Muscle of leg (tissue), 11 donors: ENCODE data around the gene OR1J4. TPM values are rescaled to one million over a fixed set of nuclear protein-coding genes. Genes with fewer than 3 reads are reported as not detected.
"Not testable (repeated sequence)": the region's sequence is repeated elsewhere in the genome, so short reads cannot be mapped to it uniquely, and the experiment has no call there.

ENCODE experiments used
- DNase-seq: peaks from one replicate; pipeline ENCODE4 v3.0.0; 2013
- H3K27ac ChIP-seq: one replicate; pipeline ENCODE4 v1.5.1; 2013; ENCODE audit warnings: mild to moderate bottlenecking, low read length, control low read depth
- H3K27me3 ChIP-seq: one replicate; pipeline ENCODE4 v1.6.1; 2013; ENCODE audit warnings: low read length; ENCODE audit not compliant: control insufficient read depth, insufficient read depth
- H3K36me3 ChIP-seq: one replicate; pipeline ENCODE4 v1.6.1; 2013; ENCODE audit warnings: low read length; ENCODE audit not compliant: control insufficient read depth, insufficient read depth
- H3K4me1 ChIP-seq: one replicate; pipeline ENCODE4 v1.6.1; 2013; ENCODE audit warnings: low read length; ENCODE audit not compliant: control insufficient read depth, insufficient read depth
- H3K4me3 ChIP-seq: one replicate; pipeline ENCODE4 v1.5.1; 2013; ENCODE audit warnings: low read length, control low read depth
- H3K9me3 ChIP-seq: replicated peaks from 2 replicates; pipeline ENCODE4 v1.6.1; 2013; ENCODE audit warnings: low read depth, low read length; ENCODE audit not compliant: control insufficient read depth
- WGBS: methylation state at CpG from one replicate; pipeline ENCODE4 v1.1.5; 2013; ENCODE audit warnings: missing lambda C conversion rate; ENCODE audit not compliant: insufficient coverage; 5-methylcytosine and 5-hydroxymethylcytosine counted together
- polyA plus RNA-seq, 8 donors: library from polyadenylated mRNA; unstranded; fragments of 120-200 nt; gene quantifications; one replicate each; pipeline versions ENCODE4 v1.2.1 to v1.2.3, GENCODE V29; 2013; ENCODE audit warnings: inconsistent platforms in 1 of 8, low replicate concordance in 1 of 8; ENCODE audit not compliant: insufficient read length in 8 of 8, insufficient read depth in 1 of 8
- total RNA-seq: library from RNA; stranded (reverse); fragments of 120-200 nt; gene quantifications from one replicate; pipeline ENCODE4 v1.2.4, GENCODE V29; 2013

Gene OR1J4
- total and polyA plus RNA-seq, 9 donors: not detected

DNA sequence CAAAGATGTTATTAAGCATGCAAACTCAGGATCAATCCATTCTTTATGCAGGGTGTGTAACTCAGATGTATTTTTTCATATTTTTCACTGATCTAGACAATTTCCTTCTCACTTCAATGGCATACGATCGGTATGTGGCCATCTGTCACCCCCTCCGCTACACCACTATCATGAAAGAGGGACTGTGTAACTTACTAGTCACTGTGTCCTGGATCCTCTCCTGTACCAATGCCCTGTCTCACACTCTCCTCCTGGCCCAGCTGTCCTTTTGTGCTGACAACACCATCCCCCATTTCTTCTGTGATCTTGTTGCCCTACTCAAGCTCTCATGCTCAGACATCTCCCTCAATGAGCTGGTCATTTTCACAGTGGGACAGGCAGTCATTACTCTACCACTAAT is 435 bp downstream of the OR1J4 start:
- Histone ChIP-seq H3K36me3 (no peaks in the 10 kb centered on the region), H3K4me1 (no peaks in the 10 kb centered on the region), H3K9me3 (no peaks in the 10 kb centered on the region), H3K27me3 (no peaks in the 10 kb centered on the region), H3K4me3 (no peak overlapping the region), H3K27ac (no peak overlapping the region)
- no peak for DNase-seq
- 87% methylated on average over 3 of the region's 3 CpGs for WGBS

DNA sequence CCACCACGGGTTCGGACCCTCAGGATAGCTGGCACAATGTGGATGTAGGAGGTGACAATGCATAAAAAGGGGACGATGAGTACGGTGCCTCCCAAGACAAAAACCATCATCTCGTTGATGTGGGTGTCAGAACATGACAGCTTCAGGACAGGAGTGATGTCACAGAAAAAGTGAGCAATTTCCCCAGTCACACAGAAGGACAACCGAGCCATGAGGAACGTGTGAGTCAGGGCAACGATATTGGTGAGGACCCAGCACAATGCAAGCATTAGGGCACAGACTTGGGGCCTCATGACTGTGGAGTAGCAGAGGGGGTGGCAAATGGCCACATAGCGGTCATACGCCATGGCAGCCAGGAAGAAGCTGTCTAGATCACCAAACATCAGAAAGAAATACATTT is 7.7 kb downstream of the OR1J4 start:
- H3K27me3 ChIP-seq: no peaks in the 10 kb centered on the region
- no peaks in the 10 kb centered on the region for H3K36me3 ChIP-seq
- H3K9me3 ChIP-seq: no peaks in the 10 kb centered on the region
- no peak overlapping the region for H3K4me3 ChIP-seq
- H3K4me1 ChIP-seq: no peaks in the 10 kb centered on the region
- WGBS: 77% methylated on average over 3 of the region's 10 CpGs
- no peak overlapping the region for H3K27ac ChIP-seq
- no peak for DNase-seq

DNA sequence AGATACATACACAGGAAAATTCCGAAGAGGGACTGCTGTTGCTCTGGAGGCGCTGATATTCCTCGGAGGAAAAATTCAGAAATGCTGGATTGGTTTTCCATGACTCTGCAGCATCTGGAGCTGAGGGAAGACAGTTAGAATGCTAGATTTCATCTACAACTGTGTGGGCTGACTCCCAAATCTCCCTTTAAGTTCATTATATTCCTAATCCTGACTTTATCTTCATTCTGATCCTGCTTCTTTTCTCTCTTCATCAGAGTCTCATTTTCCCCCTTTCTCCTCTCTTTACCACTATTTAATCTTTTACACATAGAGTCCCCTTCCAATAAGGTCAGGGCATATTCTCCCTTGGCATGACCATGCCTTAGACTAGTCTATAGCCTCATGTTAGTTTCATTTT is 8.3 kb downstream of the OR1J4 start, which contains the start of gene OR1N1:
Gene OR1N1 (minus strand): TSS at position 101 of the 400 bp plus-strand sequence. CDS start 0 bp downstream, at position 101.
- DNase-seq: no peak
- Histone ChIP-seq H3K27ac (no peak within 1 kb of the TSS), H3K36me3 (no peaks in the 10 kb centered on the region), H3K4me1 (no peaks in the 10 kb centered on the region), H3K9me3 (no peaks in the 10 kb centered on the region), H3K4me3 (no peak within 1 kb of the TSS), H3K27me3 (no peaks in the 10 kb centered on the region)
- 100% methylated on average over 3 of the region's 3 CpGs for WGBS

DNA sequence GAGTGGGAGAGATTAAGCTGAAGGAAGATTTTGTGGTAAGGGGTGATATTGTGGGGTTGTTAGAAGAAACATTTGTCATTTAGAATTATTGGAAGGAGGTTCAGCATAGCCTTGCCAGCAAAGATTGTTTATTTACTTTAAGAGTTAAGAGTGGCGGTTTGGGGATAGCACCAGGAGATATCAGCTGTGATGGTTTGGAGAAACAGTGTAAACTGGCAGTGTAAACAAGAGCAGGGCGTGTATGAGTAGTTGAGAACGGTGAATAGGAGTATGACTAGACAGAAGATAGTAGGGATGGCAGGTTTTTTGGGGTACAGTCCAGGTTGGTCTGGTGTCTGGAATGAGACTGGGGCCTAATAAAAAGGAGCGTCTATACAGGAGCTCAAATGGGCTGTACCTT is 12.2 kb downstream of the OR1J4 start:
- not testable (repeated sequence) for H3K27me3 ChIP-seq, H3K36me3 ChIP-seq, H3K27ac ChIP-seq, H3K4me1 ChIP-seq, DNase-seq, H3K4me3 ChIP-seq, H3K9me3 ChIP-seq
- WGBS: 81% methylated on average over 3 of the region's 4 CpGs

DNA sequence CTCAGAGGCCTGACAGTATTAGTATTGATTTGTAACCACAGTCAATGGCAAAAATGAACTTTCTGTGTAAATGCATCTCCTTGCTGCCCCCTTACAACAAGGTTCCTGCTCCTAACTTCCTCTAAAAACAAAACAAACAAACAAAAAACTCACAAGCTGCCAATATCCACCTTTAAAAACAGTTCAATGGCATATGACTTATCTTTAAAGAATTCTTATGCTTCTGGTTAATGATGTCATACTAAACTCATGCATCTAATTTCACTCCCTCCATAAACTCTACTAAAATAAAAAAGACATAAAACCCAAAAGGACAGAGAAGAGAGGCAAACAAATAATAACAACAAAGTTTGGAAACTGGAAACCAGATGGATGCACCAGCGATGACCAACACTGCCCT is 17.2 kb downstream of the OR1J4 start:
- no peak for DNase-seq
- Histone ChIP-seq H3K4me1 (no peaks in the 10 kb centered on the region), H3K27me3 (no peaks in the 10 kb centered on the region), H3K9me3 (peaks cover 2% of the 10 kb centered on the region), H3K4me3 (no peak overlapping the region), H3K27ac (no peak overlapping the region), H3K36me3 (no peaks in the 10 kb centered on the region)
- WGBS: no CpG with 5 or more reads among the region's 1 CpG

DNA sequence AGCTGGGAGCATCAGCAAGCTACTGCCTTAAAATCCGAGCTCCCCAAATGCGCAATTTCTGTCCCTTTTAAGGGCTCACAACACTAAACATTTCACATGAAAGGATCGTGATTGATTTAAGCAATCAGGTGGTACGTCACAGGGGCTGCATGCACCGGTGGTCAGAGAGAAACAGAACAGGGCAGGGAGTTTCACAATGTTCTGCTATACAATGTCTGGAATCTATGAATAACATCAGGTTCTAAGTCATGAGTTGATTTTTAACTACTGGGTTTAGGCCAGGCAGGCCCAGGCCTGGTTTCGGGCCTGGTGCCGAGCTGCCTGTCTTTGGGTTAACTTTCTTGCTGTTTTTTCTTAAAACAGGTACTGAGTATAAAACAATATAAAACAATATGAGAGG is 18.1 kb downstream of the OR1J4 start:
- H3K36me3 ChIP-seq, H3K9me3 ChIP-seq, DNase-seq, H3K27ac ChIP-seq, H3K4me1 ChIP-seq, H3K27me3 ChIP-seq, H3K4me3 ChIP-seq: not testable (repeated sequence)
- WGBS: 48% methylated on average over 3 of the region's 7 CpGs

DNA sequence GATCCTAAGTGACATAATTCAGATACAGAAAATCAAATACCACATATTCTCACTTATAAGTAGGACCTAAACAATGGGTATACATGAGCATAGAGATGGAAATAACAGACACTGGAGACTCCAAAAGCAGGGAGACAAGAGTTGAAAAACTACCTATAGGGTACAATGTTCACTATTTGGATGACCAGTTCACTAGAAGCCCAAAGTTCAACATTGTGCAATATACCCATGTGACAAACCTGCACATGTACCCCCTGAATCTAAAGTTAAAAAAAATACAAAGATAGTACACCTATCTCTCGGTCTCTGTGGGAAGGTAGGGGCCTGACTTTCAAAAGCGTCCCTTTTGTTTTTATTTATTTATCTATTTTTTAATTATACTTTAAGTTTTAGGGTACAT is 19.8 kb downstream of the OR1J4 start:
- Histone ChIP-seq H3K27me3 (no peaks in the 10 kb centered on the region), H3K9me3 (peaks cover 2% of the 10 kb centered on the region), H3K36me3 (no peaks in the 10 kb centered on the region), H3K4me1 (no peaks in the 10 kb centered on the region), H3K4me3 (no peak overlapping the region), H3K27ac (no peak overlapping the region)
- no CpG with 5 or more reads among the region's 2 CpGs for WGBS
- no peak for DNase-seq

DNA sequence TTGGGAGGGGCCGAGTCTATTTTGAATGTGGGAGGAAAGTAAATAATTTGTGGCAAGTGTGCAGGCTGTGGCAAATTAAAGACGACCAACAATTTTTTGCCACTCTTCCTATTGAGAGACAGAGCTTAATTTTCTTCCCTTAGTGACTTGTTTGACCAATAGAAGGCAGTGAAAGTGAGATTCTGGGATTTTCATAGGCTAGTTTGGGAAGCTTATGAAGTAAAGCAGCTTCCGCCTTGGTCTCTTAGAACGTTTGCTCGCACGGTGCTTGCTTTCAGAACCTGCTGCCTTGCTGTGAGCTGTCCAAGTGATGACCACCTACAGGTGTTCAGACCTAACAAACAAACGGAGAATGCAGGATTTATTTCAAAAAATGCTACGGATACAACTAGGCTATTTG is 27.3 kb downstream of the OR1J4 start:
- Histone ChIP-seq H3K27me3 (no peaks in the 10 kb centered on the region), H3K9me3 (no peaks in the 10 kb centered on the region), H3K27ac (no peak overlapping the region), H3K4me1 (no peaks in the 10 kb centered on the region), H3K36me3 (no peaks in the 10 kb centered on the region), H3K4me3 (no peak overlapping the region)
- WGBS: 66% methylated on average over 4 of the region's 8 CpGs
- DNase-seq: no peak

DNA sequence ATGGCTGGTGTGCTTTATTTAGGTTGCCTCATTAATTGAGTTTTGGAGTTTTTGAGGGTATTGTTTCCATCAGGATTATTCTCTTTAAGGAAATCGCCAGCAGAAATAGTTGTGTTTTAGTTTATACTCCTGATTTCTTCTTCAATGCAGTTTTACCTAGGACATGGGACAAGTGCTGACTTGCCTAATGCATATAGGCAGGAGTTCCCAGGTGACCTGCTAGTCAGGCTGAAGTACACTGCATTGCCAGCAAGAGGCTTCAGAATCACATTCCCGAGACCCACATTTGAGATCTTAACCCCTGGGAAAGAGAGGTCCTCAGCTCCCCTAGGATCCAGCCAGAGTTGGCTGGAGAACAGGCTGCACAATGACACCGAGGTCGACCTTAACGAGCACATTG is 32.4 kb downstream of the OR1J4 start:
- Histone ChIP-seq H3K27me3 (peaks cover 5% of the 10 kb centered on the region), H3K4me3 (no peak overlapping the region), H3K27ac (no peak overlapping the region), H3K9me3 (no peaks in the 10 kb centered on the region), H3K4me1 (no peaks in the 10 kb centered on the region), H3K36me3 (no peaks in the 10 kb centered on the region)
- WGBS: 63% methylated on average over 1 of the region's 5 CpGs
- no peak for DNase-seq

DNA sequence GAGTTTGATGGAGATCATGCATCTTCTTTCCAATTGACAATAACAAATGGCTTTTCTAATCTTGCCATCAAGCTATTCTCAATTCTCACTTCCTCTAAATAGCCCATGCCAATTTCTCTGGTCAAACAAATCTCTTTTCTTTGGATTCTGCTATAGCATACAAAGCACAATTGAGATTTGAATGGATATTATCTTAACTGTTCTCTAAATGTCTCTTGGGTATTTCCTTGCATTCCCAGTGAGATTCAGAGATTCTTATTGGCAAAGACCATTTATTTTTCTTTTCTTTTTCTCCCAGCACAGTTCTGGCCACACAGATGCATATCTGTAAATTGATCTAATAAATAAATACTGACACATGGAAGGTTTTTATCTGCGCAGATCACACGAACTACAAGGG is 33.9 kb downstream of the OR1J4 start, which contains the start of gene OR1N2:
Gene OR1N2 (plus strand): TSS at position 301 of the 400 bp plus-strand sequence. CDS start 100 bp downstream, outside the sequence.
- no peak within 1 kb of the TSS for H3K27ac ChIP-seq
- no peaks in the 10 kb centered on the region for H3K9me3 ChIP-seq
- H3K36me3 ChIP-seq: no peaks in the 10 kb centered on the region
- peaks cover 5% of the 10 kb centered on the region for H3K27me3 ChIP-seq
- no peaks in the 10 kb centered on the region for H3K4me1 ChIP-seq
- DNase-seq: no peak
- no peak within 1 kb of the TSS for H3K4me3 ChIP-seq
- WGBS: 75% methylated on average over 2 of the region's 2 CpGs

DNA sequence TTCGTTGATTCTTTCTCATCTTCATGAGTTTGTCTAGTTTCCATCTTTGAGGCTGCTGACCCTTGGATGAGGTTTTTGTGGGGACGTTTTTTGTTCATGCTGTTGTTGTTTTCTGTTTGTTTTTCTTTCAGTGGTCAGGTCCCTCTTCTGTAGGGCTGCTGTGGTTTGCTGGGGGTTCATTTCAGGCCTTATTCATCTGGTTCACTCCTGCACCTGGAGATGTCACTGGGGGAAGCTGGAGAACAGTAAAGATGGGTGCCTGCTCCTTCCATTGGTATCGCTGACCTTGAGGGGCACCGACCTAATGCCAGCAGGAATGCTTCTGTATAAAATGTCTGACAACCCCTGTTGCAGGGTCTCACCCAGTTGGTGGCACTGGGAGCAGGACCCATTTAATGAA is 42.5 kb downstream of the OR1J4 start:
- Histone ChIP-seq H3K4me3 (no peak overlapping the region), H3K27me3 (no peaks in the 10 kb centered on the region), H3K27ac (no peak overlapping the region), H3K9me3 (peaks cover 3% of the 10 kb centered on the region), H3K4me1 (no peaks in the 10 kb centered on the region), H3K36me3 (no peaks in the 10 kb centered on the region)
- WGBS: 84% methylated on average over 4 of the region's 4 CpGs
- no peak for DNase-seq
